Kidney epithelial cell (primary cell): ENCODE results near the gene TET2. TPM values are rescaled to one million over a fixed set of nuclear protein-coding genes. Genes with fewer than 3 reads are reported as not detected.

Source experiments
- DNase-seq: peaks from one replicate; pipeline ENCODE4 v3.0.0-alpha.2; 2010; ENCODE audit warnings: low read depth
- H3K27me3 ChIP-seq: 2 replicates; pipeline ENCODE4 v1.6.0; 2011; ENCODE audit warnings: low read length; ENCODE audit not compliant: control insufficient read depth, insufficient read depth
- H3K36me3 ChIP-seq: 2 replicates; pipeline ENCODE4 v1.5.1; 2011; ENCODE audit warnings: low read length; ENCODE audit not compliant: control insufficient read depth, insufficient read depth
- H3K4me3 ChIP-seq: 2 replicates; pipeline ENCODE4 v1.5.1; 2011; ENCODE audit warnings: low read depth, mild to moderate bottlenecking, control low read depth, low read length
- total RNA-seq: library from RNA; depleted of rRNA; stranded (reverse); fragments of >200 nt; gene quantifications from 2 replicates; pipeline ENCODE4 v1.2.3, GENCODE V29; 2015
- TF ChIP-seq, protein P1 (sequence below): IDR thresholded peaks from 2 replicates; pipeline ENCODE4 v1.5.1; 2011; ENCODE audit warnings: mild to moderate bottlenecking, moderate library complexity, low read length, control low read depth, inconsistent platforms; ENCODE audit not compliant: insufficient read depth, poor library complexity, severe bottlenecking

TET2 gene
- total RNA-seq, 1 donor from 2014 or later: 10.4 TPM

DNA sequence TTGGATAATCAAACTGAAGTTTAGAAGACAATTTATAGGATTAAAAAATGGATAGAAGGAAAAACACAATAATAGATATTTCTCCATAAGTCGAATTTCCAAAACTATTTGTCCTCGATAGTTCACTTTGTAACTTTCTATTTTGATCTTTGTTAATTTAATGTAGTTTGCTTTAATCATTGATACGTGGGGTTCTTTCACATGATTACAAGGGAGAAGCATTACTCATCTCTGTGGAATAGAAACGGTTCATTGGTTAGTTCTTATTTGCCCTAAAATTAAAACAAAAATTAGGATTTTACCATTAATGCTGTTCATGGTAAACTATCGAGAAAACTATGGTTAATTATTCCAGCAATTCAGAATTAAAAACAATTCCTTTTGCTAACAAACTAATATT lies 2.1 kb downstream of the TET2 start:
- Histone ChIP-seq H3K27me3 (no peaks in the 10 kb centered on the region), H3K36me3 (no peaks in the 10 kb centered on the region), H3K4me3 (peak overlapping the region; percentile 70)
- no peak for DNase-seq
- TF ChIP-seq, protein P1, sequence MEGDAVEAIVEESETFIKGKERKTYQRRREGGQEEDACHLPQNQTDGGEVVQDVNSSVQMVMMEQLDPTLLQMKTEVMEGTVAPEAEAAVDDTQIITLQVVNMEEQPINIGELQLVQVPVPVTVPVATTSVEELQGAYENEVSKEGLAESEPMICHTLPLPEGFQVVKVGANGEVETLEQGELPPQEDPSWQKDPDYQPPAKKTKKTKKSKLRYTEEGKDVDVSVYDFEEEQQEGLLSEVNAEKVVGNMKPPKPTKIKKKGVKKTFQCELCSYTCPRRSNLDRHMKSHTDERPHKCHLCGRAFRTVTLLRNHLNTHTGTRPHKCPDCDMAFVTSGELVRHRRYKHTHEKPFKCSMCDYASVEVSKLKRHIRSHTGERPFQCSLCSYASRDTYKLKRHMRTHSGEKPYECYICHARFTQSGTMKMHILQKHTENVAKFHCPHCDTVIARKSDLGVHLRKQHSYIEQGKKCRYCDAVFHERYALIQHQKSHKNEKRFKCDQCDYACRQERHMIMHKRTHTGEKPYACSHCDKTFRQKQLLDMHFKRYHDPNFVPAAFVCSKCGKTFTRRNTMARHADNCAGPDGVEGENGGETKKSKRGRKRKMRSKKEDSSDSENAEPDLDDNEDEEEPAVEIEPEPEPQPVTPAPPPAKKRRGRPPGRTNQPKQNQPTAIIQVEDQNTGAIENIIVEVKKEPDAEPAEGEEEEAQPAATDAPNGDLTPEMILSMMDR: no peak

DNA sequence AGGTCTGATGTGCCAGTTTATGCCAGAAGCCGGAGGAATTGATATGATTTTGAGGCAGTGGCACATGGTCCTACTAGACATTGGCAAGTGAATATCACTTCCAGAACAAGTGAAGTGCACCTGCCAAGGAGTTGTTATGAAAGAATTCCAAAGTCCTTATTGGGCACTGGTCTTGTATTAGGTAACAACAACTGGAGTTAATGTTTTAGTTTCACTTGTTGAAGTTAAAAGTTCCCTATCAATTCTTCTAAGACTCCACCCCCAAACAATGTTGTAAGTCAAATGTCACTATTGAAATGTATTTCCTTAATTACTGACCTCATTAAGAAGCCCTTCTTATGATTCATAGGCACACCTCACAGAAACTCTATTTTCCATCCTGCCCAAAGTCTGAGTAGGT lies 3.1 kb downstream of the TET2 start:
- DNase-seq: no peak
- Histone ChIP-seq H3K36me3 (no peaks in the 10 kb centered on the region), H3K27me3 (no peaks in the 10 kb centered on the region), H3K4me3 (no peak overlapping the region)
- TF ChIP-seq, protein P1: no peak

DNA sequence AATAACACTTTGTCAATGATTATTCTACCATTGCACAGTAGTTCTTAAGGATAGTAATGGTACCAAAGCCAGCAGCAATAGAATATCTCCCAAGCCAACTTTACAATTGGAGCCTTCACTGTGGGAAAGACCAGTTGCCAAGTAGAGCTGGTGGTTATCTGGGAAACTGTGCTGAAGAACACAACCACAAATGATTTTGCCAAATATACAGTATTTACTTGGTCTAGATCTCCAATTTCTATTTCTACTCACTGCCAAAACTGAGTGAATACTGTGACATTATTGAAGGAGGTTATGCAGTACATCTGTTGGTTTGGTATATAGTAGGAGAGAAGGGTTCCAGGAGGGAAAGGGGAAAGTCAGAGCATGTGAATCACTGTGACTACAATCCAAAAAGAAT lies 3.8 kb downstream of the TET2 start:
- DNase-seq: no peak
- H3K4me3 ChIP-seq: no peak overlapping the region
- H3K36me3 ChIP-seq: no peaks in the 10 kb centered on the region
- TF ChIP-seq, protein P1: no peak
- no peaks in the 10 kb centered on the region for H3K27me3 ChIP-seq

DNA sequence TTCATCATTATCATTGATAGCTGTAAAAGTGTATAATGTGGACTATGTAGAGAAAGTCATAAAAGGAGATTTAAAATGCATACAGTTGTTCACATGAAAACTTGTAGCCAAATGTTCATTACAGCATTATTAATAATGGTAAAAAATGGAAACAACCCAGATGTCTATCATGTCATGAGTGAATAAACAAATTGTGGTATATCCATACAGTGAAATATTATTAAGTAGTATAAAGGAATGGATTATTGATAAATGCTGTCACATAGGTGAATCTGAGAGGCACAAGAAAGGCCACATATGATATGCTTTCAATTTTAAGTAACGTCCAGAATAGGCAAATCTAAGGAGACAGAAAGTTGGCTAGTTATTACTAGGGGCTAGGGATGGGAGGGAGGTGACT lies 7.1 kb downstream of the TET2 start:
- no peak overlapping the region for H3K4me3 ChIP-seq
- H3K36me3 ChIP-seq: no peaks in the 10 kb centered on the region
- no peaks in the 10 kb centered on the region for H3K27me3 ChIP-seq
- TF ChIP-seq, protein P1: no peak
- no peak for DNase-seq

DNA sequence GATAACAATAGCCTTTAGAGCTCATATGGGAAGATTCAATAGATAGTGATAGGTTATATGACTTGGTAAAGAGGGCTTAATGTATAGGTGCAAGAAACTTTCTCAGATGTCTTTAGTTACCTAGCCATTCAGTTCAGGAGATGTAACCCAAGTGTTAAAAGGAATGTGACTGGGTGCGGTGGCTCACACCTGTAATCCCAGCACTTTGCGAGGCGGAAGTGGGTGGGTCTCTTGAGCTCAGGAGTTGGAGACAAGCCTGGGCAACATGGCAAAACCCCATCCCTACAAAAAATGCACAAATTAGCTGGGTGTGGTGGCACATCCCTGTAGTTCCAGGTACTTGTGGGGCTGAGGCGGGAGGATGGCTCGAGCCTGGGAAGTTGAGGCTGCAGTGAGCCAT lies 7.9 kb downstream of the TET2 start:
- TF ChIP-seq, protein P1: no peak
- H3K4me3 ChIP-seq: no peak overlapping the region

DNA sequence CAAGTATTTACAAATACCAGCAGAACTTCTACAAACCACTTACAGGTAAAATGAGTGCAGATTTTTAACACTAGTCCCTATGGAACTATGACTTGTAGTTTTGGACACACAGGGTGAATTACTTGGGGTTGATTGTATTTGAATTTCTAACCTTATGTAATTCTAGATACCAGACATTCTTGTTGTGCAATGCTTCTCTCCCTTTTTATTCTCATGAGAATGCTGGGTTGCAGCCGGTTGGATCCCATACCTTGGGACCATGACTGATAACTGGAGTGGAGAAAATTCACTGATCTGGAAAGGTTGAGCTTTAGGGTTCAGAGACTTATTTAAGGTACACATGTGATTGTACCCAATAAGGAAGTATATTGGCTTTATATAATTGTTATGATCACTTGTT lies 8.8 kb downstream of the TET2 start:
- Histone ChIP-seq H3K36me3 (no peaks in the 10 kb centered on the region), H3K4me3 (no peak overlapping the region), H3K27me3 (no peaks in the 10 kb centered on the region)
- TF ChIP-seq, protein P1: no peak
- DNase-seq: no peak

More for the DNA sequence above, 7.9 kb downstream of the TET2 start:
- Histone ChIP-seq H3K36me3 (no peaks in the 10 kb centered on the region), H3K27me3 (no peaks in the 10 kb centered on the region)
- no peak for DNase-seq
